Measurements from ENCODE around the gene CCDC61.

The CCDC61 gene

GRCh38 chr19:46067691-46068090 lies 72.4 kb downstream of the CCDC61 start:
- no peak overlapping the region for H3K4me3 Mint-ChIP-seq
- peaks cover 73% of the 10 kb centered on the region for H3K27me3 Mint-ChIP-seq
- no peak for DNase-seq
- no peaks in the 10 kb centered on the region for H3K4me1 Mint-ChIP-seq
- no peaks in the 10 kb centered on the region for H3K36me3 Mint-ChIP-seq (ENCODE audit: low read depth)
- no peaks in the 10 kb centered on the region for H3K9me3 Mint-ChIP-seq
- ATAC-seq: no peak
- H3K27ac Mint-ChIP-seq: no peak overlapping the region

Data from activated naive CD8-positive, alpha-beta T cell treated with anti-CD3 and anti-CD28 coated beads, Interleukin-2, amount 50 U/mL, for 24 hours (primary cell).